ENCODE data around the gene RC3H1. TPM values are rescaled to one million over a fixed set of nuclear protein-coding genes. Genes with fewer than 3 reads are reported as not detected.

RC3H1 gene
- total and polyA plus RNA-seq, 2 of the 8 experiments (the other 6 are each of a cell fraction or from before 2014, with no cell fraction given) = 7.4 to 32.2 TPM

- H2BK20ac ChIP-seq (ENCODE audit: low read length) = no peak overlapping the region
- no peak for DNase-seq (ENCODE audit: low read depth in 1 of 2, low spot score in 2 of 2)
- POLR2A ChIA-PET (ENCODE audit: partially characterized antibody) = no interaction called here
- H3K4me3 ChIP-seq (ENCODE audit: extremely low read depth in 1 of 4, insufficient read depth in 2 of 4, low read depth in 3 of 4, low read length in 4 of 4) = no peak overlapping the region
- H4K91ac ChIP-seq (replicated peaks; ENCODE audit: insufficient read length, low read length) = no peak overlapping the region
- H3K4me2 ChIP-seq (ENCODE audit: insufficient read depth in 1 of 2, low read depth in 2 of 2, low read length in 2 of 2) = no peak overlapping the region
- H3K27ac ChIP-seq (ENCODE audit: low read depth, low read length) = no peak overlapping the region
- H3K56ac ChIP-seq (replicated peaks; ENCODE audit: insufficient read length, low read depth, low read length) = no peak overlapping the region
- H3K27me3 ChIP-seq (replicated peaks in 1 of 4; ENCODE audit: control insufficient read depth in 3 of 4, extremely low read depth in 1 of 4, insufficient read depth in 3 of 4, low read length in 3 of 4) = no peaks in the 10 kb centered on the region
- no peak overlapping the region for H2BK5ac ChIP-seq (ENCODE audit: low read depth, low read length)
- no peak overlapping the region for H4K5ac ChIP-seq (ENCODE audit: insufficient read length, low read depth, low read length)
- H3K4ac ChIP-seq (replicated peaks; ENCODE audit: insufficient read length, low read depth, low read length) = no peak overlapping the region
- WGBS, 2 experiments (ENCODE audit: extremely low coverage in 1 of 2, insufficient coverage in 1 of 2, insufficient read length in 1 of 2, insufficient replicate concordance in 2 of 2, low coverage in 1 of 2, low lambda C conversion rate in 2 of 2, missing lambda C conversion rate in 1 of 2) = 96% methylated on average over 5 of the region's 5 CpGs; no CpG with 5 or more reads in 1 of the 2 experiments
- CTCF ChIA-PET (ENCODE audit: partially characterized antibody) = interaction anchor here (0.6 kb wide), 1 partner anchor 115 kb away, joined by 3 read pairs; no protein-coding TSS in a partner anchor
- no peak overlapping the region for H3K9ac ChIP-seq (replicated peaks in 1 of 4; ENCODE audit: extremely low read depth in 1 of 4, low read depth in 3 of 4, low read length in 3 of 4)
- no peak overlapping the region for H2BK12ac ChIP-seq (ENCODE audit: low read depth, low read length)
- no peak overlapping the region for H3K14ac ChIP-seq (ENCODE audit: insufficient read length)
- no peak overlapping the region for H2AFZ ChIP-seq (ENCODE audit: low read length)
- H3K79me1 ChIP-seq (ENCODE audit: low read depth, low read length) = no peaks in the 10 kb centered on the region
- no peaks in the 10 kb centered on the region for H3K79me2 ChIP-seq (ENCODE audit: control insufficient read depth in 1 of 2, insufficient read depth in 2 of 2, low read length in 2 of 2)
- H2BK120ac ChIP-seq (replicated peaks; ENCODE audit: low read depth, low read length) = no peak overlapping the region
- 0 out of 4 replicates have a peak, but pooled peaks cover 0 to 2% of the 10 kb centered on the region in 2 experiments for H3K9me3 ChIP-seq (ENCODE audit: insufficient read depth in 2 of 2, low read depth in 1 of 2, low read length in 1 of 2)
- H4K8ac ChIP-seq (ENCODE audit: extremely low read depth, insufficient read depth, low read length) = no peak overlapping the region
- no peak overlapping the region for H2AK5ac ChIP-seq (ENCODE audit: low read depth, low read length)
- peaks cover 9 to 66% (median 28%) of the 10 kb centered on the region in 4 experiments; a peak in 7 of 8 replicates for H3K36me3 ChIP-seq (ENCODE audit: control insufficient read depth in 2 of 4, insufficient read depth in 4 of 4, low read length in 3 of 4)
- peaks cover 0 to 1% of the 10 kb centered on the region in 2 experiments for H4K20me1 ChIP-seq (replicated peaks in 1 of 2; ENCODE audit: control insufficient read depth in 1 of 2, insufficient read depth in 2 of 2, low read length in 2 of 2)
- no peak overlapping the region for H3K18ac ChIP-seq (ENCODE audit: extremely low read depth, low read length)
- no peak for FAIRE-seq
- H3K23ac ChIP-seq (ENCODE audit: insufficient read length) = no peak overlapping the region
- H3K4me1 ChIP-seq (replicated peaks in 1 of 4; ENCODE audit: control insufficient read depth in 3 of 4, insufficient read depth in 4 of 4, low read length in 3 of 4) = no peaks in the 10 kb centered on the region
- H3K23me2 ChIP-seq (ENCODE audit: low read depth, low read length) = no peaks in the 10 kb centered on the region
- H2BK15ac ChIP-seq (ENCODE audit: low read length) = no peak overlapping the region
- TF ChIP-seq YY1 (IDR thresholded peaks at IDR 0.05; ENCODE audit: low read depth, low read length) (no peak), MAFK (IDR thresholded peaks at IDR 0.05; ENCODE audit: low read depth, low read length) (no peak), JUND (IDR thresholded peaks at IDR 0.05; ENCODE audit: low read length) (no peak), POU5F1 (IDR thresholded peaks at IDR 0.05; ENCODE audit: low read depth, low read length) (no peak), SUZ12 (IDR thresholded peaks at IDR 0.05; ENCODE audit: low read length) (no peak), RAD21 (IDR thresholded peaks at IDR 0.05 in 1 of 2, conservative IDR thresholded peaks at IDR 0.05 in 1 of 2; ENCODE audit: low read depth in 2 of 2, low read length in 2 of 2) (no peak), EGR1 (IDR thresholded peaks at IDR 0.05; ENCODE audit: borderline replicate concordance, low read depth, low read length) (no peak), KDM5A (IDR thresholded peaks at IDR 0.05; ENCODE audit: low read length) (no peak), RFX5 (IDR thresholded peaks at IDR 0.05; ENCODE audit: borderline replicate concordance, low read depth, low read length) (no peak), E2F6 (IDR thresholded peaks at IDR 0.05) (no peak), ATF3 (IDR thresholded peaks at IDR 0.05; ENCODE audit: insufficient read depth, low read depth, low read length) (no peak)
- TF ChIP-seq, protein P1, sequence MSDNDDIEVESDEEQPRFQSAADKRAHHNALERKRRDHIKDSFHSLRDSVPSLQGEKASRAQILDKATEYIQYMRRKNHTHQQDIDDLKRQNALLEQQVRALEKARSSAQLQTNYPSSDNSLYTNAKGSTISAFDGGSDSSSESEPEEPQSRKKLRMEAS (IDR thresholded peaks at IDR 0.05) = no peak
Measured at GRCh38 chr1:173960625-173961024, 61.5 kb downstream of the RC3H1 start.

Measured in H1 (cell line).